Measurements from ENCODE around the gene CYFIP2. TPM values are rescaled to one million over a fixed set of nuclear protein-coding genes. Genes with fewer than 3 reads are reported as not detected.

CYFIP2 gene
- total RNA-seq, 4 donors from 2014 or later: 4.1 to 11.9 (median 6.0) TPM

GRCh38 chr5:157225469-157226422, 40.2 kb upstream of the CYFIP2 start:
- no peak for TF ChIP-seq CTCF (IDR thresholded peaks at IDR 0.05; ENCODE audit: low read depth)

- TF ChIP-seq CTCF (IDR thresholded peaks at IDR 0.05; ENCODE audit: low read depth): no peak
Measured at GRCh38 chr5:157230610-157231009, 35.3 kb upstream of the CYFIP2 start.

GRCh38 chr5:157232706-157233105, 33.2 kb upstream of the CYFIP2 start:
- no peak for TF ChIP-seq CTCF (IDR thresholded peaks at IDR 0.05; ENCODE audit: low read depth)

- no peak for TF ChIP-seq CTCF (IDR thresholded peaks at IDR 0.05; ENCODE audit: low read depth)
Measured at GRCh38 chr5:157233515-157233914, 32.4 kb upstream of the CYFIP2 start.

- no peak for TF ChIP-seq CTCF (IDR thresholded peaks at IDR 0.05; ENCODE audit: low read depth)
Measured at GRCh38 chr5:157236423-157236822, 29.5 kb upstream of the CYFIP2 start.

GRCh38 chr5:157241483-157241882, 24.4 kb upstream of the CYFIP2 start:
- no peak for TF ChIP-seq CTCF (IDR thresholded peaks at IDR 0.05; ENCODE audit: low read depth)

GRCh38 chr5:157245476-157245875, 20.4 kb upstream of the CYFIP2 start:
- TF ChIP-seq CTCF (IDR thresholded peaks at IDR 0.05; ENCODE audit: low read depth): no peak
